Measurements from ENCODE around the gene NPFFR2.
"Not testable (repeated sequence)": the region's sequence is repeated elsewhere in the genome, so short reads cannot be mapped to it uniquely, and the experiment has no call there.

DNA sequence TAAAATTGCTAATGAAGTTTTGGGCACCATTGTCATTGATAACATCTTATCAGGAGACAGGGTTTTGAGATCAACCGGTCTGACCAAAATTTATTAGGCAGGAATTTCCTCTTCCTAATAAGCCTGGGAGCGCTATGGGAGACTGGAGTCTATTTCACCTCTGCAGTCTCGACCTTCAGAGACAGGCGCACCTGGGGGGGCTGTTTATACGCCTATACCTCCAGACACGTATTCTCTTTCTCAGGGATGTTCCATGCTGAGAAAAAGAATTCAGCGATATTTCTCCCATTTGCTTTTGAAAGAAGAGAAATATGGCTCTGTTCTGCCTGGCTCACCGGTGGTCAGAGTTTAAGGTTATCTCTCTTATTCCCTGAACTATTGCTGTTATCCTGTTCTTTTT lies 121.8 kb downstream of the NPFFR2 start:
- TF ChIP-seq, protein P1, sequence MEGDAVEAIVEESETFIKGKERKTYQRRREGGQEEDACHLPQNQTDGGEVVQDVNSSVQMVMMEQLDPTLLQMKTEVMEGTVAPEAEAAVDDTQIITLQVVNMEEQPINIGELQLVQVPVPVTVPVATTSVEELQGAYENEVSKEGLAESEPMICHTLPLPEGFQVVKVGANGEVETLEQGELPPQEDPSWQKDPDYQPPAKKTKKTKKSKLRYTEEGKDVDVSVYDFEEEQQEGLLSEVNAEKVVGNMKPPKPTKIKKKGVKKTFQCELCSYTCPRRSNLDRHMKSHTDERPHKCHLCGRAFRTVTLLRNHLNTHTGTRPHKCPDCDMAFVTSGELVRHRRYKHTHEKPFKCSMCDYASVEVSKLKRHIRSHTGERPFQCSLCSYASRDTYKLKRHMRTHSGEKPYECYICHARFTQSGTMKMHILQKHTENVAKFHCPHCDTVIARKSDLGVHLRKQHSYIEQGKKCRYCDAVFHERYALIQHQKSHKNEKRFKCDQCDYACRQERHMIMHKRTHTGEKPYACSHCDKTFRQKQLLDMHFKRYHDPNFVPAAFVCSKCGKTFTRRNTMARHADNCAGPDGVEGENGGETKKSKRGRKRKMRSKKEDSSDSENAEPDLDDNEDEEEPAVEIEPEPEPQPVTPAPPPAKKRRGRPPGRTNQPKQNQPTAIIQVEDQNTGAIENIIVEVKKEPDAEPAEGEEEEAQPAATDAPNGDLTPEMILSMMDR (IDR thresholded peaks at IDR 0.05): not testable (repeated sequence)
- not testable (repeated sequence) for TF ChIP-seq POLR2AphosphoS5 (IDR thresholded peaks at IDR 0.05)
